SU-DHL-6 (cell line): ENCODE measurements around the gene KCNIP2.

Source experiments
- CTCF ChIP-seq: fragments of 200-600 bp; sonication (generic); IDR thresholded peaks from one replicate; pipeline ENCODE4 v1.5.1; 2017; ENCODE audit warnings: antibody characterized with exemption, mild to moderate bottlenecking, low read length, moderate library complexity; ENCODE audit not compliant: insufficient read depth, poor library complexity, severe bottlenecking
- EZH2phosphoT487 ChIP-seq: fragments of 200-600 bp; sonication (generic), shearing (Covaris generic); conservative IDR thresholded peaks from 2 replicates; pipeline ENCODE4 v1.6.1; 2018; ENCODE audit warnings: mild to moderate bottlenecking, antibody characterized with exemption, low read length, moderate library complexity, mixed read lengths

DNA sequence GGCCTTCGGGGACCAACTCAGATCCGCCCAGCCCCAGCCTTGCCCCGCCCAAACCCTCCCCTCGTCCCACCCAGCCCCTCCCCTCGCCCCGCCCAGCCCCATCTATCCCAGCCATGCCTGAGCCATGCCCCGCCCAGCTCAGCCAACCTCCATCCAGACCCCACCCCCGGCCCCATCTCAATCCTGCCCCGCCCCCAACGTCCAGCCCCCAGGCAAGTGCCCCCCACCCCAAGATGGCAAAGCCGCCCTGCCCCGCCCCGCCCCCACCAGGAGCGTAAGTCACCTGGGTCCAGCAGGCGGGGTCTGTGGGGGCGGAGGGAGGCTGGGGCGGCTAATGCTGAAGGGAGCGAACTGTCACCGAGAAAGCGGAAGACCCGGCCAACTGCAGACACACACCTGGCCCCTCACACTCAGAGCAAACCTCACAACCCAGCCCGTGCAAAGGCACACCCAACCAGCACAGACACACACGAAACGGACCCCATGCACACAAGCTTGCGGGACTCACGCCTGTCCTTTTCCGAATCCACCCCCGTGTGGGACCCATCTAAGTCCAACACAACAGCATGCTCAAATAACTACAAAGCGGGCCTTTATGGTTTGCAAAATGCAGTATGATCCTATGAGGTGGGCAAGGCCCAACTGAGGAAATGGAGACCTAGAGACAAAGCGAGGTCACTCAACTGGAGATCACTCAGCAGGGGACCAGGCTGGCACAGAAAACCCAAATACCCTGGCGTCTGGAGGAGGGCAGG lies 13.9 kb downstream of the KCNIP2 start:
- TF ChIP-seq EZH2phosphoT487 (no peak), CTCF (no peak)
